ENCODE measurements around the gene RUFY1.
"Not testable (repeated sequence)": the region's sequence is repeated elsewhere in the genome, so short reads cannot be mapped to it uniquely, and the experiment has no call there.

RUFY1 gene

GRCh38 chr5:179536676-179537075 is 13.7 kb upstream of the RUFY1 start:
- no peak for DNase-seq

- DNase-seq, result no peak
These were observed 8.2 kb upstream of the RUFY1 start for GRCh38 chr5:179542170-179542569.

- DNase-seq, result not testable (repeated sequence)
These were observed 7.1 kb upstream of the RUFY1 start for GRCh38 chr5:179543275-179543674.

- DNase-seq, result no peak
These were observed 2.7 kb downstream of the RUFY1 start for GRCh38 chr5:179553006-179553405.

GRCh38 chr5:179553875-179554274 is 3.5 kb downstream of the RUFY1 start:
- no peak for DNase-seq

GRCh38 chr5:179554981-179555380 is 4.6 kb downstream of the RUFY1 start:
- no peak for DNase-seq

GRCh38 chr5:179558261-179558799 is 8.0 kb downstream of the RUFY1 start:
- DNase-seq, result not testable (repeated sequence)

- DNase-seq, result peak; percentile 40
These were observed 8.6 kb downstream of the RUFY1 start for GRCh38 chr5:179558932-179559283.

- DNase-seq, result peak; percentile 98
These were observed 9.2 kb downstream of the RUFY1 start for GRCh38 chr5:179559284-179560252.

GRCh38 chr5:179564526-179564925 is 14.2 kb downstream of the RUFY1 start:
- no peak for DNase-seq

GRCh38 chr5:179568721-179569120 is 18.4 kb downstream of the RUFY1 start:
- peak; percentile 56 for DNase-seq

- no peak for DNase-seq
These were observed 22.0 kb downstream of the RUFY1 start for GRCh38 chr5:179572386-179572785.

- DNase-seq, result no peak
These were observed 27.1 kb downstream of the RUFY1 start for GRCh38 chr5:179577286-179577960.

- DNase-seq, result no peak
These were observed 35.6 kb downstream of the RUFY1 start for GRCh38 chr5:179585941-179586401.

- DNase-seq, result no peak
These were observed 37.8 kb downstream of the RUFY1 start for GRCh38 chr5:179588166-179588565.

- no peak for DNase-seq
These were observed 45.6 kb downstream of the RUFY1 start for GRCh38 chr5:179595916-179596315.

- DNase-seq, result no peak
These were observed 46.1 kb downstream of the RUFY1 start for GRCh38 chr5:179596421-179596820.

GRCh38 chr5:179599100-179599499 is 48.7 kb downstream of the RUFY1 start:
- DNase-seq, result no peak

- no peak for DNase-seq
These were observed 49.2 kb downstream of the RUFY1 start for GRCh38 chr5:179599566-179599965.

- DNase-seq, result no peak
These were observed 49.6 kb downstream of the RUFY1 start for GRCh38 chr5:179599973-179600372.

GRCh38 chr5:179601871-179602625 is 51.7 kb downstream of the RUFY1 start:
- DNase-seq, result no peak

- DNase-seq, result no peak
These were observed 53.0 kb downstream of the RUFY1 start for GRCh38 chr5:179603308-179603707.
